SKM-1 (cell line): Measurements from ENCODE around the gene POC1B.
"Not testable (repeated sequence)": the region's sequence is repeated elsewhere in the genome, so short reads cannot be mapped to it uniquely, and the experiment has no call there.

Experiments
- DNase-seq: peaks from one replicate; lab custom pipeline; 2025; ENCODE audit not compliant: unreplicated experiment; lab: John Stamatoyannopoulos, UW

Gene POC1B

GRCh38 chr12:89468017-89468416 lies 57.8 kb downstream of the POC1B start:
- no peak for DNase-seq

- no peak for DNase-seq
These were observed 60.8 kb downstream of the POC1B start for GRCh38 chr12:89464974-89465592.

GRCh38 chr12:89461649-89462612 lies 63.9 kb downstream of the POC1B start:
- peak; percentile 12 for DNase-seq

- DNase-seq: no peak
These were observed 64.7 kb downstream of the POC1B start for GRCh38 chr12:89461190-89461589.

- not testable (repeated sequence) for DNase-seq
These were observed 66.6 kb downstream of the POC1B start for GRCh38 chr12:89459279-89459678.

- DNase-seq: no peak
These were observed 69.3 kb downstream of the POC1B start for GRCh38 chr12:89456565-89456964.

GRCh38 chr12:89454080-89454848 lies 71.6 kb downstream of the POC1B start:
- no peak for DNase-seq

GRCh38 chr12:89453121-89453978 lies 72.5 kb downstream of the POC1B start:
- no peak for DNase-seq

GRCh38 chr12:89451841-89452251 lies 74.0 kb downstream of the POC1B start:
- DNase-seq: no peak

GRCh38 chr12:89450907-89451306 lies 74.9 kb downstream of the POC1B start:
- DNase-seq: no peak

- no peak for DNase-seq
These were observed 76.9 kb downstream of the POC1B start for GRCh38 chr12:89448951-89449371.

GRCh38 chr12:89448526-89448925 lies 77.3 kb downstream of the POC1B start:
- no peak for DNase-seq

GRCh38 chr12:89439941-89440340 lies 85.9 kb downstream of the POC1B start:
- no peak for DNase-seq

GRCh38 chr12:89437231-89437630 lies 88.6 kb downstream of the POC1B start:
- no peak for DNase-seq

GRCh38 chr12:89436062-89436461 lies 89.8 kb downstream of the POC1B start:
- DNase-seq: no peak

- DNase-seq: no peak
These were observed 92.2 kb downstream of the POC1B start for GRCh38 chr12:89433634-89434033.

- no peak for DNase-seq
These were observed 93.5 kb downstream of the POC1B start for GRCh38 chr12:89432396-89432795.

- no peak for DNase-seq
These were observed 96.3 kb downstream of the POC1B start for GRCh38 chr12:89429528-89429927.

GRCh38 chr12:89427508-89428156 lies 98.2 kb downstream of the POC1B start:
- DNase-seq: no peak

- no peak for DNase-seq
These were observed 101.0 kb downstream of the POC1B start for GRCh38 chr12:89424846-89425245.
